SK-N-SH (cell line): Measurements from ENCODE around the gene RAB1B. TPM values are rescaled to one million over a fixed set of nuclear protein-coding genes. Genes with fewer than 3 reads are reported as not detected.

Source experiments
- CTCF ChIA-PET: fragments of 300-600, 350-600 bp; formaldehyde crosslinking; extraction: SDS; loops from one replicate; lab custom pipeline; 2021; lab: Yijun Ruan, JAX
- POLR2A ChIA-PET: fragments of 350-600 bp; sonication (Branson Sonifier 250); formaldehyde crosslinking; extraction: SDS; loops from one replicate; lab custom pipeline; 2020; ENCODE audit warnings: antibody characterized with exemption, inconsistent platforms; lab: Yijun Ruan, JAX
- DNase-seq: peaks from one replicate; pipeline ENCODE4 v3.0.0; 2012
- H2AFZ ChIP-seq: fragments of 200-600 bp; sonication (generic); 2 replicates; pipeline ENCODE4 v1.8.1; 2016; ENCODE audit warnings: antibody characterized with exemption, mild to moderate bottlenecking, low read depth
- H3F3A ChIP-seq: fragments of 200-600 bp; sonication (generic); replicated peaks from 2 replicates; pipeline ENCODE3; 2016; ENCODE audit warnings: antibody characterized with exemption, mild to moderate bottlenecking; ENCODE audit not compliant: insufficient read depth
- H3K27ac ChIP-seq, 2 experiments: fragments of 200-500 bp in 1 of 2; fragments of 200-600 bp in 1 of 2; sonication (Bioruptor generic) in 1 of 2; sonication (generic), shearing (Covaris generic) in 1 of 2; 2 replicates each; pipeline versions ENCODE4 v1.5.1 to v1.6.1; 2014 to 2016; ENCODE audit warnings: low read depth in 2 of 2, inconsistent platforms in 1 of 2, low read length in 1 of 2, mild to moderate bottlenecking in 1 of 2, mixed read lengths in 1 of 2
- H3K27me3 ChIP-seq: fragments of 200-600 bp; sonication (generic), shearing (Covaris generic); 2 replicates; pipeline ENCODE4 v1.6.1; 2016; ENCODE audit warnings: mixed run types; ENCODE audit not compliant: insufficient read depth
- H3K36me3 ChIP-seq, 2 experiments: fragments of 200-500 bp in 1 of 2; fragments of 200-600 bp in 1 of 2; sonication (Bioruptor generic) in 1 of 2; sonication (generic) in 1 of 2; replicated peaks in 1 of 2; 2 replicates each; pipeline versions ENCODE3 to v1.5.1; 2014 to 2016; ENCODE audit warnings: low read length in 1 of 2, mild to moderate bottlenecking in 1 of 2; ENCODE audit not compliant: insufficient read depth in 2 of 2, control insufficient read depth in 1 of 2
- H3K4me1 ChIP-seq, 2 experiments: fragments of 200-500 bp in 1 of 2; fragments of 200-600 bp in 1 of 2; sonication (Bioruptor generic) in 1 of 2; sonication (generic), shearing (Covaris generic) in 1 of 2; 2 replicates each; pipeline versions ENCODE4 v1.5.1 to v1.6.1; 2014 to 2016; ENCODE audit warnings: low read depth in 1 of 2, low read length in 1 of 2, mixed run types in 1 of 2; ENCODE audit not compliant: insufficient read depth in 2 of 2, control insufficient read depth in 1 of 2
- H3K4me2 ChIP-seq: fragments of 200-600 bp; sonication (generic), shearing (Covaris generic); 2 replicates; pipeline ENCODE4 v1.6.1; 2017; ENCODE audit warnings: mixed run types
- H3K4me3 ChIP-seq, 2 experiments: fragments of 200-500 bp in 1 of 2; fragments of 200-600 bp in 1 of 2; sonication (Bioruptor generic) in 1 of 2; sonication (generic), shearing (Covaris generic) in 1 of 2; 2 replicates each; pipeline versions ENCODE4 v1.5.1 to v1.8.1; 2014 to 2016; ENCODE audit warnings: low read depth in 2 of 2, inconsistent platforms in 1 of 2, low read length in 1 of 2, mild to moderate bottlenecking in 1 of 2, mixed read lengths in 1 of 2, moderate library complexity in 1 of 2
- H3K79me2 ChIP-seq: fragments of 200-600 bp; sonication (generic); 2 replicates; pipeline ENCODE4 v1.8.1; 2017; ENCODE audit warnings: mild to moderate bottlenecking; ENCODE audit not compliant: insufficient read depth
- H3K9ac ChIP-seq: fragments of 200-600 bp; sonication (generic); 2 replicates; pipeline ENCODE4 v1.6.1; 2017; ENCODE audit warnings: mixed run types
- H3K9me2 ChIP-seq: fragments of 200-600 bp; sonication (generic); 2 replicates; pipeline ENCODE4 v1.6.1; 2017; ENCODE audit warnings: mixed run types
- H3K9me3 ChIP-seq: fragments of 200-600 bp; sonication (generic); 2 replicates; pipeline ENCODE4 v1.6.1; 2017; ENCODE audit warnings: mixed run types, mild to moderate bottlenecking, moderate library complexity
- H4K20me1 ChIP-seq: fragments of 200-600 bp; sonication (generic); 2 replicates; pipeline ENCODE4 v1.6.1; 2017; ENCODE audit warnings: mild to moderate bottlenecking, mixed run types; ENCODE audit not compliant: insufficient read depth
- EP300 ChIP-seq, 2 experiments: IDR thresholded peaks; 2 replicates each; pipeline versions ENCODE4 v1.4.0 to v1.6.1; 2012; ENCODE audit warnings: borderline replicate concordance in 1 of 2, low read depth in 1 of 2, low read length in 1 of 2
- GABPA ChIP-seq: IDR thresholded peaks from 2 replicates; pipeline ENCODE4 v1.4.0; 2012; ENCODE audit warnings: low read depth, mild to moderate bottlenecking
- GATA2 ChIP-seq: sonication (generic); formaldehyde crosslinking; IDR thresholded peaks from 2 replicates; pipeline ENCODE4 v1.5.0; 2020; ENCODE audit warnings: mild to moderate bottlenecking, missing genetic modification reagents
- JUND ChIP-seq: IDR thresholded peaks from 2 replicates; pipeline ENCODE4 v1.4.0; 2012
- NFIC ChIP-seq: IDR thresholded peaks from 2 replicates; pipeline ENCODE4 v1.4.0; 2012; ENCODE audit warnings: borderline replicate concordance
- NRF1 ChIP-seq: IDR thresholded peaks from 2 replicates; pipeline ENCODE4 v1.6.1; 2012; ENCODE audit warnings: low read depth, mild to moderate bottlenecking, low read length
- TAF1 ChIP-seq: IDR thresholded peaks from 2 replicates; pipeline ENCODE4 v1.6.1; 2012; ENCODE audit warnings: low read depth, mild to moderate bottlenecking, low read length, moderate library complexity, borderline replicate concordance
- TCF12 ChIP-seq: IDR thresholded peaks from 2 replicates; pipeline ENCODE4 v1.4.0; 2012
- YY1 ChIP-seq: IDR thresholded peaks from 2 replicates; pipeline ENCODE4 v1.4.0; 2012; ENCODE audit warnings: low read depth, mild to moderate bottlenecking
- WGBS: methylation state at CpG from one replicate; pipeline ENCODE4 v1.1.6; 2017; ENCODE audit warnings: low lambda C conversion rate; 5-methylcytosine and 5-hydroxymethylcytosine counted together
- polyA plus RNA-seq, 3 experiments: library from polyadenylated mRNA; depleted of rRNA; stranded (reverse); fragments of >200 nt; gene quantifications; 2 replicates each; pipeline ENCODE4 v1.2.3, GENCODE V29; 2012
- TF ChIP-seq, protein P1 (sequence below): fragments of 150-350 bp; IDR thresholded peaks from 2 replicates; pipeline ENCODE4 v1.6.1; 2016; ENCODE audit warnings: mild to moderate bottlenecking, low read depth, low read length
- TF ChIP-seq, protein P2 (sequence below): fragments of 200-600 bp; sonication (generic); IDR thresholded peaks from 2 replicates; pipeline ENCODE4 v1.6.1; 2017; ENCODE audit warnings: antibody characterized with exemption, mild to moderate bottlenecking, moderate library complexity
- TF ChIP-seq, protein P3 (sequence below): IDR thresholded peaks from 2 replicates; pipeline ENCODE4 v1.6.1; 2012; ENCODE audit warnings: mild to moderate bottlenecking, low read depth, low read length, moderate library complexity

The RAB1B gene
- polyA plus RNA-seq, 1 of the 3 experiments (the other 2 are of a cell fraction) = 208 TPM

DNA sequence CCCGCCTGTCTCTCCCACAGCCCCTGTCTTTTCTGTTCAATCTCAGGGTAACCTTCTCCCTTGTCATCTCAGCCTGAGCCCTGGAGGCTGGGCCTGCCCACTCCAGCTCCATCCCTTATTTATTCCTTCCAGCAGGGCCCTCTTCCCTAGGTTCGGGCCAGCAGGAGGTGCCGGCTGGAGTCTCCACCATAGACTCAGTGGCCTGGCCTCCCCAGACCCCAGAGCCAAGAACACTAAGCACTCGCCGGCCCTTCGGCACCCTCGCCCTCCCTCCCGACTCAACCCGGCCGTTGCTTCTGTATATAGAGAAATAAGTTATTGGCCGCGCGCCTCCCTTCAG, 1.4 kb upstream of the RAB1B start:
- Histone ChIP-seq H3K4me1 (peaks cover 11 to 14% of the 10 kb centered on the region in 2 experiments; a peak in 2 of 4 replicates), H3K27ac (peak overlapping the region; percentile 75 to 84), H3K79me2 (peaks cover 34% of the 10 kb centered on the region), H3K4me2 (peak overlapping the region; percentile 96), H3K36me3 (peaks cover 10 to 44% of the 10 kb centered on the region in 2 experiments), H3K27me3 (no peaks in the 10 kb centered on the region), H4K20me1 (no peaks in the 10 kb centered on the region; the same call in 1 of the 2 replicates), H3K9ac (peak overlapping the region; percentile 8; the same call in 1 of the 2 replicates), H3K9me2 (no peaks in the 10 kb centered on the region), H3K9me3 (no peaks in the 10 kb centered on the region), H3K4me3 (peak overlapping the region; percentile 72 to 89), H3F3A (peaks cover 16% of the 10 kb centered on the region), H2AFZ (no peak overlapping the region)
- WGBS = 41% methylated on average over 13 of the region's 13 CpGs
- no peak for DNase-seq
- ChIA-PET CTCF (interaction anchor here (1.0 to 9.4 kb wide), 10 partner anchors 13 to 199 kb away, joined by 3 to 111 read pairs (median 4); partner anchors contain the start of genes CNIH2, RIN1 and YIF1A), POLR2A (interaction anchor here (0.6 to 2.3 kb wide), 9 partner anchors 8 to 105 kb away, joined by 3 to 8 read pairs (median 6); partner anchors contain the start of genes RIN1 and YIF1A)
- TF ChIP-seq, protein P1, sequence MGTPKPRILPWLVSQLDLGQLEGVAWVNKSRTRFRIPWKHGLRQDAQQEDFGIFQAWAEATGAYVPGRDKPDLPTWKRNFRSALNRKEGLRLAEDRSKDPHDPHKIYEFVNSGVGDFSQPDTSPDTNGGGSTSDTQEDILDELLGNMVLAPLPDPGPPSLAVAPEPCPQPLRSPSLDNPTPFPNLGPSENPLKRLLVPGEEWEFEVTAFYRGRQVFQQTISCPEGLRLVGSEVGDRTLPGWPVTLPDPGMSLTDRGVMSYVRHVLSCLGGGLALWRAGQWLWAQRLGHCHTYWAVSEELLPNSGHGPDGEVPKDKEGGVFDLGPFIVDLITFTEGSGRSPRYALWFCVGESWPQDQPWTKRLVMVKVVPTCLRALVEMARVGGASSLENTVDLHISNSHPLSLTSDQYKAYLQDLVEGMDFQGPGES = no peak
- TF ChIP-seq, protein P2, sequence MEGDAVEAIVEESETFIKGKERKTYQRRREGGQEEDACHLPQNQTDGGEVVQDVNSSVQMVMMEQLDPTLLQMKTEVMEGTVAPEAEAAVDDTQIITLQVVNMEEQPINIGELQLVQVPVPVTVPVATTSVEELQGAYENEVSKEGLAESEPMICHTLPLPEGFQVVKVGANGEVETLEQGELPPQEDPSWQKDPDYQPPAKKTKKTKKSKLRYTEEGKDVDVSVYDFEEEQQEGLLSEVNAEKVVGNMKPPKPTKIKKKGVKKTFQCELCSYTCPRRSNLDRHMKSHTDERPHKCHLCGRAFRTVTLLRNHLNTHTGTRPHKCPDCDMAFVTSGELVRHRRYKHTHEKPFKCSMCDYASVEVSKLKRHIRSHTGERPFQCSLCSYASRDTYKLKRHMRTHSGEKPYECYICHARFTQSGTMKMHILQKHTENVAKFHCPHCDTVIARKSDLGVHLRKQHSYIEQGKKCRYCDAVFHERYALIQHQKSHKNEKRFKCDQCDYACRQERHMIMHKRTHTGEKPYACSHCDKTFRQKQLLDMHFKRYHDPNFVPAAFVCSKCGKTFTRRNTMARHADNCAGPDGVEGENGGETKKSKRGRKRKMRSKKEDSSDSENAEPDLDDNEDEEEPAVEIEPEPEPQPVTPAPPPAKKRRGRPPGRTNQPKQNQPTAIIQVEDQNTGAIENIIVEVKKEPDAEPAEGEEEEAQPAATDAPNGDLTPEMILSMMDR = peak; percentile 22

DNA sequence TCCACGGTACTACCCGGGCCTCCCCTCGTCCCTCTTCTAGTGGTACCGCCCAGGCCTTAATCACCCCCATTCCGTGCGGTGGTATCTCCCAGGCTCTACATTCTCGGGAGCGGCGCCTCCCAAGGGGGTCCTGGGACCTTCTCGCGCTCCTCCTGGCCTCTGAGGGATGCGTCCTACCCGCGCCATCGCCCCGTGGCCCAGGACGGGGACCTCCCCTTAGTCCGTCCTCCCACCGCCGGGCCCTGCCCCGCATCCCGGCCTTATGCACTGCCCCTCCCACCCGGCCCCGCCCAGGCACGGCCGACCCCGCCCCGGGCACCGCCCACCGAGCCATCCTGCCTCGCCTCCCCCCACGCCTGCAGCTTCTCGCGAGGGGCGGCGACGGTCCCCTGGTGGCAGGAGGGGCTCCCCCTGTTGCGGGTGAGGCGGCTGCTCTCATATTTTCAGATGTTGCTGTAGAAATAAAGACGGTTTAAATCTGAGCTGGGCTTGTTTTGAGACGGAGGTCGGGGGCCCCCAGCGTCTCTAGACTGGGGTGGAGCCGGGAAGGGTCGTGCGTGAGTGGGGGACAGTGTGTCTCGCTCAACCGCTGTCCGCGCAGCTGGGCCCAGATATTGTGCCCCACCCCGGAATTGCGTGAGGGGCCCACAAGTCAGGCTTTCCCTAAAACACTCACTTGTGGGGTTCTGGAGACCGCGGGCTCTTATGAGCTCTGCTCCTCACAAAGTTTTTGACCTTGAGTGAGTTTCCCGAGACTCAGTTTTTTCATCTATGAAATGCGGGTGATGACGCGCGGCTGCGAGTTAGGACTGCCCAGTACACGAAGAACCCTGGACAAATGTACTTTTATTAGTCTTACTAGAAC, 828 bp upstream of the RAB1B start:
- DNase-seq = peak; percentile 96
- POLR2A ChIA-PET = interaction anchor here (0.6 to 2.3 kb wide), 11 partner anchors 9 to 104 kb away, joined by 3 to 8 read pairs (median 5); partner anchors contain the start of genes RIN1, TMEM151A and YIF1A
- Histone ChIP-seq H3K79me2 (peaks cover 34% of the 10 kb centered on the region), H3K27me3 (no peaks in the 10 kb centered on the region), H3F3A (peaks cover 16% of the 10 kb centered on the region), H3K27ac (peak overlapping the region; percentile 84 to 95), H4K20me1 (no peaks in the 10 kb centered on the region; the same call in 1 of the 2 replicates), H3K9ac (peak overlapping the region; percentile 87), H3K9me2 (no peaks in the 10 kb centered on the region), H3K4me1 (peaks cover 11 to 14% of the 10 kb centered on the region in 2 experiments; a peak in 2 of 4 replicates), H3K4me2 (peak overlapping the region; percentile 96), H2AFZ (peak overlapping the region; percentile 35), H3K4me3 (peak overlapping the region; percentile 72 to 89), H3K36me3 (peaks cover 15 to 44% of the 10 kb centered on the region in 2 experiments), H3K9me3 (no peaks in the 10 kb centered on the region)
- CTCF ChIA-PET = interaction anchor here (0.9 to 9.4 kb wide), 12 partner anchors 13 to 199 kb away, joined by 3 to 111 read pairs (median 4); partner anchors contain the start of genes CNIH2, RIN1 and YIF1A
- WGBS = 6% methylated on average over 42 of the region's 61 CpGs
- TF ChIP-seq GATA2 (no peak), NRF1 (no peak), GABPA (no peak), NFIC (no peak), JUND (peak; percentile 4; the same call in 1 of the 2 replicates), YY1 (no peak), TCF12 (peak; percentile 10; the same call in 1 of the 2 replicates), EP300 (IDR thresholded peaks at IDR 0.05; ENCODE audit: borderline replicate concordance in 1 of 2, low read depth in 1 of 2, low read length in 1 of 2) (no peak), TAF1 (no peak)
- TF ChIP-seq, protein P2 = no peak; the same call in 1 of the 2 replicates
- TF ChIP-seq, protein P1 = no peak
- TF ChIP-seq, protein P3, sequence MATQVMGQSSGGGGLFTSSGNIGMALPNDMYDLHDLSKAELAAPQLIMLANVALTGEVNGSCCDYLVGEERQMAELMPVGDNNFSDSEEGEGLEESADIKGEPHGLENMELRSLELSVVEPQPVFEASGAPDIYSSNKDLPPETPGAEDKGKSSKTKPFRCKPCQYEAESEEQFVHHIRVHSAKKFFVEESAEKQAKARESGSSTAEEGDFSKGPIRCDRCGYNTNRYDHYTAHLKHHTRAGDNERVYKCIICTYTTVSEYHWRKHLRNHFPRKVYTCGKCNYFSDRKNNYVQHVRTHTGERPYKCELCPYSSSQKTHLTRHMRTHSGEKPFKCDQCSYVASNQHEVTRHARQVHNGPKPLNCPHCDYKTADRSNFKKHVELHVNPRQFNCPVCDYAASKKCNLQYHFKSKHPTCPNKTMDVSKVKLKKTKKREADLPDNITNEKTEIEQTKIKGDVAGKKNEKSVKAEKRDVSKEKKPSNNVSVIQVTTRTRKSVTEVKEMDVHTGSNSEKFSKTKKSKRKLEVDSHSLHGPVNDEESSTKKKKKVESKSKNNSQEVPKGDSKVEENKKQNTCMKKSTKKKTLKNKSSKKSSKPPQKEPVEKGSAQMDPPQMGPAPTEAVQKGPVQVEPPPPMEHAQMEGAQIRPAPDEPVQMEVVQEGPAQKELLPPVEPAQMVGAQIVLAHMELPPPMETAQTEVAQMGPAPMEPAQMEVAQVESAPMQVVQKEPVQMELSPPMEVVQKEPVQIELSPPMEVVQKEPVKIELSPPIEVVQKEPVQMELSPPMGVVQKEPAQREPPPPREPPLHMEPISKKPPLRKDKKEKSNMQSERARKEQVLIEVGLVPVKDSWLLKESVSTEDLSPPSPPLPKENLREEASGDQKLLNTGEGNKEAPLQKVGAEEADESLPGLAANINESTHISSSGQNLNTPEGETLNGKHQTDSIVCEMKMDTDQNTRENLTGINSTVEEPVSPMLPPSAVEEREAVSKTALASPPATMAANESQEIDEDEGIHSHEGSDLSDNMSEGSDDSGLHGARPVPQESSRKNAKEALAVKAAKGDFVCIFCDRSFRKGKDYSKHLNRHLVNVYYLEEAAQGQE = no peak
